RWPE2 (cell line): ENCODE measurements around the gene DOCK10.

ENCODE experiments used
- ATAC-seq: fragments of 200-7000 bp; cut with Tn5 transposase; 3 replicates; pipeline ENCODE4 v1.9.1; 2021; ENCODE audit warnings: low read depth
- DNase-seq: peaks from one replicate; pipeline ENCODE4 v3.0.0-alpha.2; 2020; ENCODE audit warnings: low spot score
- H3K27ac ChIP-seq: fragments of 450-650 bp; 2 replicates; pipeline ENCODE4 v1.5.1; 2017; ENCODE audit warnings: mild to moderate bottlenecking; ENCODE audit not compliant: poor library complexity, severe bottlenecking
- H3K27me3 ChIP-seq: fragments of 250-450 bp; sonication (Bioruptor Pico); 2 replicates; pipeline ENCODE4 v1.5.1; 2021; ENCODE audit warnings: mild to moderate bottlenecking, moderate library complexity; ENCODE audit not compliant: insufficient read depth, poor library complexity, severe bottlenecking
- H3K36me3 ChIP-seq: fragments of 250-450 bp; sonication (Bioruptor Pico); 2 replicates; pipeline ENCODE4 v1.5.1; 2020; ENCODE audit warnings: low read depth, mild to moderate bottlenecking, moderate library complexity
- H3K4me1 ChIP-seq: fragments of 250-450 bp; sonication (Bioruptor Pico); 2 replicates; pipeline ENCODE4 v1.5.1; 2021; ENCODE audit warnings: mild to moderate bottlenecking, moderate library complexity; ENCODE audit not compliant: insufficient read depth, poor library complexity, severe bottlenecking
- H3K4me3 ChIP-seq: fragments of 250-450 bp; sonication (Bioruptor Pico); 2 replicates; pipeline ENCODE4 v1.5.1; 2021; ENCODE audit warnings: mild to moderate bottlenecking, moderate library complexity; ENCODE audit not compliant: severe bottlenecking
- H3K9me3 ChIP-seq: fragments of 250-450 bp; sonication (Bioruptor Pico); 2 replicates; pipeline ENCODE4 v1.5.1; 2021; ENCODE audit warnings: mild to moderate bottlenecking, moderate library complexity; ENCODE audit not compliant: severe bottlenecking
- TF ChIP-seq, protein P1 (sequence below): fragments of 450-650 bp; IDR thresholded peaks from one replicate; pipeline ENCODE4 v1.5.1; 2017; ENCODE audit warnings: mild to moderate bottlenecking, moderate library complexity; ENCODE audit not compliant: poor library complexity, severe bottlenecking

DOCK10 gene

DNA sequence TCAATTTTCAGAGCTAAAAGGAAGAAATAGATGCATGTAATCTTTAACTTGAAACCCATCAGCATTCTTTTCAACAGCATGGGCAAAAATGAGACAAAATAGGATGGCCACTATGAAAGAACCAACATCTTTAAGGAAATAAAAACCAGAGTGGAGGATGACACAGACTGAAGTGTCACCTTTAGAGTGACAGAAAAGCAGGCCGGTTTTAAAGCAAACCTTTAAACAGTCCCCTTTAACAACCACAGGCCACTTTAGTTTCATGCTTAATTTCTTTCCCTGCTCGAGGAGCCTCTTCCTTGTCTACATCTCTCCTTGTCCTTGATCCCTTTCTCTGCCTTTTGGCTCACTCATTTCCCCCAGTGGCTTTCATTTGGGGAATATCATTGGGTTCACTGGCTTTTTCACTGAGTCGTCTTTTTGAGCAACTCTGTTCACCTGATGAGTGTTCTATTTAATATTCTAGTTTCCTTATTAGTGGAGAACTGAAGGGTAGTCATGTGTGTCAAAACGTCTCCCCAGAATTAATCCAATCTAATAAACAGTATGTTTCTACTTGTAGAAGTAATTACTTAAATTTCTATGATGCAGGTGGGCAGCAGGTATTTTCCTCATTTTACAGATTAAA is 72.5 kb downstream of the DOCK10 start:
- no peaks in the 10 kb centered on the region for H3K4me1 ChIP-seq
- ATAC-seq, result no peak
- H3K27ac ChIP-seq, result no peak overlapping the region

DNA sequence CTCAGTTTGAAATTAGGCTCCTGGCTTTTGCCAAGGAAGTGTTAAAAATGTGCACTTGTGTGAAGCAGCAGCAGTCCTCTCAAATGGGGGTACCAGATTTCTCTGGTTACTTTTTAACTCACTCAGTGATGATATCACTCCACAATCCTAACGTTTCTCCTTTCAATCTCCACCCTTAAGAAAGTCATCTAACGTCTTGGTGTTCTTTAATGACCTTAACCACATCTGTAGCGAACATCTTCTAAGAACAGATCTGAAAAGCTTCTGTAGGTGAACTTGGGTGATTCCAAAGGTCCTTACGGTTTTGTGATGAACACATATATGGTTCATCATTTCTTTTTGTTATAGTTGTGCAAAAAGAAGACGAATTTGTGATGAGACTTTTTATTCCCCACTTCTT is 73.2 kb downstream of the DOCK10 start:
- H3K4me3 ChIP-seq, result no peak overlapping the region
- TF ChIP-seq, protein P1, sequence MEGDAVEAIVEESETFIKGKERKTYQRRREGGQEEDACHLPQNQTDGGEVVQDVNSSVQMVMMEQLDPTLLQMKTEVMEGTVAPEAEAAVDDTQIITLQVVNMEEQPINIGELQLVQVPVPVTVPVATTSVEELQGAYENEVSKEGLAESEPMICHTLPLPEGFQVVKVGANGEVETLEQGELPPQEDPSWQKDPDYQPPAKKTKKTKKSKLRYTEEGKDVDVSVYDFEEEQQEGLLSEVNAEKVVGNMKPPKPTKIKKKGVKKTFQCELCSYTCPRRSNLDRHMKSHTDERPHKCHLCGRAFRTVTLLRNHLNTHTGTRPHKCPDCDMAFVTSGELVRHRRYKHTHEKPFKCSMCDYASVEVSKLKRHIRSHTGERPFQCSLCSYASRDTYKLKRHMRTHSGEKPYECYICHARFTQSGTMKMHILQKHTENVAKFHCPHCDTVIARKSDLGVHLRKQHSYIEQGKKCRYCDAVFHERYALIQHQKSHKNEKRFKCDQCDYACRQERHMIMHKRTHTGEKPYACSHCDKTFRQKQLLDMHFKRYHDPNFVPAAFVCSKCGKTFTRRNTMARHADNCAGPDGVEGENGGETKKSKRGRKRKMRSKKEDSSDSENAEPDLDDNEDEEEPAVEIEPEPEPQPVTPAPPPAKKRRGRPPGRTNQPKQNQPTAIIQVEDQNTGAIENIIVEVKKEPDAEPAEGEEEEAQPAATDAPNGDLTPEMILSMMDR, result no peak
- H3K9me3 ChIP-seq, result no peaks in the 10 kb centered on the region
- no peaks in the 10 kb centered on the region for H3K36me3 ChIP-seq
- no peak for ATAC-seq
- H3K27ac ChIP-seq, result no peak overlapping the region
- DNase-seq, result no peak
- H3K27me3 ChIP-seq, result no peaks in the 10 kb centered on the region
- no peaks in the 10 kb centered on the region for H3K4me1 ChIP-seq

More for the DNA sequence above, 72.5 kb downstream of the DOCK10 start:
- TF ChIP-seq, protein P1, result no peak
- DNase-seq, result no peak
- Histone ChIP-seq H3K27me3 (no peaks in the 10 kb centered on the region), H3K9me3 (no peaks in the 10 kb centered on the region), H3K4me3 (no peak overlapping the region), H3K36me3 (no peaks in the 10 kb centered on the region)

DNA sequence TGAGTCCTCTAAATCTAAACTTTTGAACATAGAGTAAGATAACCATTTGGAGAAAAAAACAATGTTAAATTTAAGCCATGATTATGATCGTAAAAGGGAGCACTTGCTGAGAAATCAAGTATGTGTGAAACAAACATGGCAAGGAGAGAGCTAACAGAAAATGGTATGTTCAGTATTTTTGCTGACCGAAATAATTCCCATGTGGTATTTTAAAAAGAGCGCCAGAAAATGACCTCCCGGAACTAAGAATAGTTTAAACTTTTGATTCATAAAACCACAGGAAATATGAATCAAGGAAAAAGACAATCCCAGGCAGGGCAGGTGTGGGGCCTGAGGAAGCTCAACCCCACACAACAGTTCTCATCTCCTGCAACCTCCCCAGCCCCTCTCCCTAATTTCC is 74.2 kb downstream of the DOCK10 start:
- Histone ChIP-seq H3K9me3 (no peaks in the 10 kb centered on the region), H3K4me1 (no peaks in the 10 kb centered on the region), H3K4me3 (no peak overlapping the region), H3K27ac (no peak overlapping the region), H3K27me3 (no peaks in the 10 kb centered on the region), H3K36me3 (no peaks in the 10 kb centered on the region)
- TF ChIP-seq, protein P1, result no peak
- no peak for ATAC-seq
- no peak for DNase-seq

DNA sequence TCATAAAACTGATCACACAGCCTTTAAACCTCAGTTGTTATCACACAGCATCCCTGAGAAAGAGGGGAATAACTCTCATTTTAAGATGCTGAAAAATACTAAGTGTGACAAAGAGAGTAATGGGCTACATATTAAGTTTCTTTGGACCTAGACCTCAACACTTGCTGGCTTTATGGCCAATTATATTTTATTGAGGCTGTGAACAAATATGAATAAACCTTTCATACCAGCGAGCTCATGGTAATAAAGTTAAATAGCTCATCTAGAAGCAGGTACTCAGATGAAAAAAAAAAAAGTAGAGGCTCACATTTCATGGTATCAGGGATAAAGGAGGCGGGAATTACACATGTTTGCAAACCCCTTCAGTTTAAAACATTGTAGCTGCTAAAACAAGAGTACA is 75.7 kb downstream of the DOCK10 start:
- Histone ChIP-seq H3K36me3 (no peaks in the 10 kb centered on the region), H3K4me3 (no peak overlapping the region), H3K27me3 (no peaks in the 10 kb centered on the region), H3K9me3 (no peaks in the 10 kb centered on the region), H3K4me1 (no peaks in the 10 kb centered on the region), H3K27ac (no peak overlapping the region)
- no peak for DNase-seq
- TF ChIP-seq, protein P1, result no peak
- ATAC-seq, result no peak

DNA sequence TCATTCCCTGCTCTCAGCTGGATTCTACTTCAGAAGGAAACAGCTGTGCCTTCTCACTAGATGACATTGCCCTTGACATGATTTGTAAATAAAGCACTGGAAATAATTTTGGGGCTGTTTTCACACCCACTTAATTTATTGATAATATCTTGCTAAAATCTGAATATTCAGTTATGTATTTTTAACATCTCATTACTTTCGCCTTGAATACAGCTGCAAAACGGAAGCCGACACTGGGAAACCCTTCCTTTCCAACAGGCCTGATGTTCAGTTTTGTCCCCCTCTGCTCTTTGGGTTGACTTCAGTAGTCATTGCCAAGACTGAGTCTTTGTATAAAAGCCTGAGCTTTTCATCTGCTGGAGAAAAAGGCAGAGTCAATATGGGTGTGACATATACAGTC is 82.7 kb downstream of the DOCK10 start:
- Histone ChIP-seq H3K4me3 (no peak overlapping the region), H3K36me3 (no peaks in the 10 kb centered on the region), H3K27ac (no peak overlapping the region), H3K4me1 (no peaks in the 10 kb centered on the region), H3K9me3 (no peaks in the 10 kb centered on the region), H3K27me3 (no peaks in the 10 kb centered on the region)
- DNase-seq (no peak), ATAC-seq (no peak)
- TF ChIP-seq, protein P1, result no peak
